GM10248 (cell line): ENCODE data around the gene MAPRE2.

Experiments
- CTCF ChIA-PET: fragments of 300-600 bp; sonication (Branson Sonifier 250); formaldehyde crosslinking; extraction: SDS; loops from one replicate; lab custom pipeline; 2021; ENCODE audit warnings: antibody characterized with exemption; lab: Yijun Ruan, JAX
- POLR2A ChIA-PET: fragments of 350-650 bp; sonication (Branson Sonifier 250); formaldehyde crosslinking; extraction: SDS; loops from one replicate; lab custom pipeline; 2020; ENCODE audit warnings: antibody characterized with exemption; lab: Yijun Ruan, JAX
- DNase-seq: peaks from one replicate; pipeline ENCODE4 v3.0.0; 2012; ENCODE audit errors: extremely low spot score
- CTCF ChIP-seq: IDR thresholded peaks from 2 replicates; pipeline ENCODE4 v1.5.1; 2012; ENCODE audit warnings: mild to moderate bottlenecking, low read depth; ENCODE audit errors: extremely low read depth, missing control alignments, control extremely low read depth

The MAPRE2 gene

GRCh38 chr18:35134190-35134730 is 93.0 kb downstream of the MAPRE2 start:
- ChIA-PET POLR2A (no interaction called here), CTCF (interaction anchor here (1.0 to 3.7 kb wide), 3 partner anchors 9 to 36 kb away, joined by 3 to 16 read pairs (median 3); no protein-coding TSS in a partner anchor)
- DNase-seq, result no peak
- no peak for TF ChIP-seq CTCF

- POLR2A ChIA-PET, result no interaction called here
- no peak for TF ChIP-seq CTCF
- DNase-seq, result no peak
- CTCF ChIA-PET, result interaction anchor here (0.9 to 3.7 kb wide), 4 partner anchors 9 to 12 kb away, joined by 3 to 23 read pairs (median 10); no protein-coding TSS in a partner anchor
These were observed 93.7 kb downstream of the MAPRE2 start for GRCh38 chr18:35134791-35135531.

GRCh38 chr18:35136248-35136647 is 95.0 kb downstream of the MAPRE2 start:
- ChIA-PET CTCF (interaction anchor here (0.9 to 3.6 kb wide), 4 partner anchors 7 to 111 kb away, joined by 4 to 23 read pairs (median 4); no protein-coding TSS in a partner anchor), POLR2A (no interaction called here)
- TF ChIP-seq CTCF, result no peak
- no peak for DNase-seq

GRCh38 chr18:35136885-35137284 is 95.7 kb downstream of the MAPRE2 start:
- no peak for DNase-seq
- CTCF ChIA-PET, result interaction anchor here (0.7 to 3.6 kb wide), 4 partner anchors 10 to 112 kb away, joined by 3 to 23 read pairs (median 4); no protein-coding TSS in a partner anchor
- POLR2A ChIA-PET, result interaction anchor here (0.9 kb wide), 1 partner anchor 10 kb away, joined by 3 read pairs; no protein-coding TSS in a partner anchor

GRCh38 chr18:35137632-35138031 is 96.4 kb downstream of the MAPRE2 start:
- TF ChIP-seq CTCF, result no peak
- DNase-seq, result no peak
- CTCF ChIA-PET, result interaction anchor here (1.0 to 3.6 kb wide), 5 partner anchors 11 to 98 kb away, joined by 3 to 23 read pairs (median 4); no protein-coding TSS in a partner anchor
- POLR2A ChIA-PET, result interaction anchor here (0.9 kb wide), 1 partner anchor 10 kb away, joined by 3 read pairs; no protein-coding TSS in a partner anchor

More at GRCh38 chr18:35136885-35137284, 95.7 kb downstream of the MAPRE2 start:
- TF ChIP-seq CTCF, result no peak

- no peak for TF ChIP-seq CTCF
- DNase-seq, result no peak
- ChIA-PET POLR2A (no interaction called here), CTCF (interaction anchor here (0.7 to 3.6 kb wide), 4 partner anchors 9 to 118 kb away, joined by 3 to 23 read pairs (median 4); no protein-coding TSS in a partner anchor)
These were observed 97.6 kb downstream of the MAPRE2 start for GRCh38 chr18:35138773-35139172.
